Ishikawa (cell line): ENCODE data around the gene COL21A1.

Experiments used
- CEBPB ChIP-seq: IDR thresholded peaks from 2 replicates; pipeline ENCODE4 v1.6.1; 2012
- CREB1 ChIP-seq: IDR thresholded peaks from 2 replicates; pipeline ENCODE4 v1.6.1; 2012; ENCODE audit warnings: low read depth
- EGR1 ChIP-seq: IDR thresholded peaks from 2 replicates; pipeline ENCODE4 v1.6.1; 2012
- EP300 ChIP-seq: IDR thresholded peaks from 2 replicates; pipeline ENCODE4 v1.6.1; 2012; ENCODE audit warnings: borderline replicate concordance
- FOXM1 ChIP-seq: IDR thresholded peaks from 2 replicates; pipeline ENCODE4 v1.6.1; 2012; ENCODE audit warnings: low read depth, borderline replicate concordance
- NFIC ChIP-seq: IDR thresholded peaks from 2 replicates; pipeline ENCODE4 v1.6.1; 2012
- RAD21 ChIP-seq: IDR thresholded peaks from 2 replicates; pipeline ENCODE4 v1.6.1; 2012; ENCODE audit warnings: low read depth
- TAF1 ChIP-seq: IDR thresholded peaks from 2 replicates; pipeline ENCODE4 v1.6.1; 2012; ENCODE audit warnings: low read depth, mild to moderate bottlenecking
- YY1 ChIP-seq: IDR thresholded peaks from 2 replicates; pipeline ENCODE4 v1.6.1; 2012; ENCODE audit warnings: low read depth
- TF ChIP-seq, protein P1 (sequence below): IDR thresholded peaks from 2 replicates; pipeline ENCODE4 v1.6.1; 2012; ENCODE audit warnings: low read depth, mild to moderate bottlenecking
- TF ChIP-seq, protein P2 (sequence below): IDR thresholded peaks from 2 replicates; pipeline ENCODE4 v1.6.1; 2012
- TF ChIP-seq, protein P3 (sequence below): IDR thresholded peaks from 2 replicates; pipeline ENCODE4 v1.6.1; 2012

DNA sequence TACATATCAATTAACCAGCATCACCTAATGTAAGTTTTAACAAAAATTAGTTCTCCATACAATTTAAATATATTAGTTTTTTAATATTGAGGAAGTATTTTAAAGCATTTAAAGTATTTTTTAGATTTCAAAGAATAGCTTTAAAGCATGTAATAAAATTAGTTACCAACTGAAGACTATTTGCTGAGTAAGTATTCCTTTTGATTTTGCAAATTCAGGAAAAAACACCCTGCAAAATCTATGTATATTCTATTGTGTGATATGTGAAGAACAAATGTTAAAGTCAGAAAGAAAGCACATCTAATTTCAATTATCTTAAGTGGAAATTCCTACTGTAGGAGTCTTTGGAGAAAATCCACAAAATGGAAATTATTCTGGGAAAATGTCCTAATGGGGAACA is 107.3 kb downstream of the COL21A1 start:
- TF ChIP-seq, protein P1, sequence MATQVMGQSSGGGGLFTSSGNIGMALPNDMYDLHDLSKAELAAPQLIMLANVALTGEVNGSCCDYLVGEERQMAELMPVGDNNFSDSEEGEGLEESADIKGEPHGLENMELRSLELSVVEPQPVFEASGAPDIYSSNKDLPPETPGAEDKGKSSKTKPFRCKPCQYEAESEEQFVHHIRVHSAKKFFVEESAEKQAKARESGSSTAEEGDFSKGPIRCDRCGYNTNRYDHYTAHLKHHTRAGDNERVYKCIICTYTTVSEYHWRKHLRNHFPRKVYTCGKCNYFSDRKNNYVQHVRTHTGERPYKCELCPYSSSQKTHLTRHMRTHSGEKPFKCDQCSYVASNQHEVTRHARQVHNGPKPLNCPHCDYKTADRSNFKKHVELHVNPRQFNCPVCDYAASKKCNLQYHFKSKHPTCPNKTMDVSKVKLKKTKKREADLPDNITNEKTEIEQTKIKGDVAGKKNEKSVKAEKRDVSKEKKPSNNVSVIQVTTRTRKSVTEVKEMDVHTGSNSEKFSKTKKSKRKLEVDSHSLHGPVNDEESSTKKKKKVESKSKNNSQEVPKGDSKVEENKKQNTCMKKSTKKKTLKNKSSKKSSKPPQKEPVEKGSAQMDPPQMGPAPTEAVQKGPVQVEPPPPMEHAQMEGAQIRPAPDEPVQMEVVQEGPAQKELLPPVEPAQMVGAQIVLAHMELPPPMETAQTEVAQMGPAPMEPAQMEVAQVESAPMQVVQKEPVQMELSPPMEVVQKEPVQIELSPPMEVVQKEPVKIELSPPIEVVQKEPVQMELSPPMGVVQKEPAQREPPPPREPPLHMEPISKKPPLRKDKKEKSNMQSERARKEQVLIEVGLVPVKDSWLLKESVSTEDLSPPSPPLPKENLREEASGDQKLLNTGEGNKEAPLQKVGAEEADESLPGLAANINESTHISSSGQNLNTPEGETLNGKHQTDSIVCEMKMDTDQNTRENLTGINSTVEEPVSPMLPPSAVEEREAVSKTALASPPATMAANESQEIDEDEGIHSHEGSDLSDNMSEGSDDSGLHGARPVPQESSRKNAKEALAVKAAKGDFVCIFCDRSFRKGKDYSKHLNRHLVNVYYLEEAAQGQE, result no peak
- TF ChIP-seq, protein P2, sequence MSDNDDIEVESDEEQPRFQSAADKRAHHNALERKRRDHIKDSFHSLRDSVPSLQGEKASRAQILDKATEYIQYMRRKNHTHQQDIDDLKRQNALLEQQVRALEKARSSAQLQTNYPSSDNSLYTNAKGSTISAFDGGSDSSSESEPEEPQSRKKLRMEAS, result no peak
- TF ChIP-seq EP300, result no peak
- TF ChIP-seq TAF1, result no peak
- TF ChIP-seq NFIC, result no peak
- TF ChIP-seq FOXM1, result no peak
- TF ChIP-seq CEBPB, result no peak
- TF ChIP-seq, protein P3, sequence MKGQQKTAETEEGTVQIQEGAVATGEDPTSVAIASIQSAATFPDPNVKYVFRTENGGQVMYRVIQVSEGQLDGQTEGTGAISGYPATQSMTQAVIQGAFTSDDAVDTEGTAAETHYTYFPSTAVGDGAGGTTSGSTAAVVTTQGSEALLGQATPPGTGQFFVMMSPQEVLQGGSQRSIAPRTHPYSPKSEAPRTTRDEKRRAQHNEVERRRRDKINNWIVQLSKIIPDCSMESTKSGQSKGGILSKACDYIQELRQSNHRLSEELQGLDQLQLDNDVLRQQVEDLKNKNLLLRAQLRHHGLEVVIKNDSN, result no peak
- no peak for TF ChIP-seq YY1
- TF ChIP-seq RAD21, result no peak
- no peak for TF ChIP-seq CREB1
- TF ChIP-seq EGR1, result no peak
